ENCODE measurements around the gene RFX4.
"Not testable (repeated sequence)": the region's sequence is repeated elsewhere in the genome, so short reads cannot be mapped to it uniquely, and the experiment has no call there.

RFX4 gene

GRCh38 chr12:106687672-106688071 lies 104.9 kb downstream of the RFX4 start:
- DNase-seq (ENCODE audit: low read depth in 3 of 3, low spot score in 1 of 3): no peak

GRCh38 chr12:106690569-106691305 lies 107.9 kb downstream of the RFX4 start:
- no peak for DNase-seq (ENCODE audit: low read depth in 3 of 3, low spot score in 1 of 3)

- not testable (repeated sequence) for DNase-seq (ENCODE audit: low read depth in 3 of 3, low spot score in 1 of 3)
Observed at GRCh38 chr12:106692033-106692432, 109.2 kb downstream of the RFX4 start.

GRCh38 chr12:106692896-106693820 lies 110.4 kb downstream of the RFX4 start:
- DNase-seq (ENCODE audit: low read depth in 3 of 3, low spot score in 1 of 3): no peak

GRCh38 chr12:106696071-106696470 lies 113.3 kb downstream of the RFX4 start:
- no peak for DNase-seq (ENCODE audit: low read depth in 3 of 3, low spot score in 1 of 3)

- no peak for DNase-seq (ENCODE audit: low read depth in 3 of 3, low spot score in 1 of 3)
Observed at GRCh38 chr12:106696681-106697417, 114.0 kb downstream of the RFX4 start.

GRCh38 chr12:106704081-106704480 lies 121.3 kb downstream of the RFX4 start:
- no peak for DNase-seq (ENCODE audit: low read depth in 3 of 3, low spot score in 1 of 3)

- DNase-seq (ENCODE audit: low read depth in 3 of 3, low spot score in 1 of 3): no peak
Observed at GRCh38 chr12:106705971-106706370, 123.2 kb downstream of the RFX4 start.

GRCh38 chr12:106709068-106709511 lies 126.3 kb downstream of the RFX4 start:
- no peak for DNase-seq (ENCODE audit: low read depth in 3 of 3, low spot score in 1 of 3)

GRCh38 chr12:106710143-106710893 lies 127.5 kb downstream of the RFX4 start:
- DNase-seq (ENCODE audit: low read depth in 3 of 3, low spot score in 1 of 3): no peak

- no peak for DNase-seq (ENCODE audit: low read depth in 3 of 3, low spot score in 1 of 3)
Observed at GRCh38 chr12:106711316-106711715, 128.5 kb downstream of the RFX4 start.

GRCh38 chr12:106712768-106713167 lies 130.0 kb downstream of the RFX4 start:
- DNase-seq (ENCODE audit: low read depth in 3 of 3, low spot score in 1 of 3): no peak

- no peak for DNase-seq (ENCODE audit: low read depth in 3 of 3, low spot score in 1 of 3)
Observed at GRCh38 chr12:106714926-106715325, 132.1 kb downstream of the RFX4 start.

- DNase-seq (ENCODE audit: low read depth in 3 of 3, low spot score in 1 of 3): no peak
Observed at GRCh38 chr12:106715582-106715981, 132.8 kb downstream of the RFX4 start.

- no peak for DNase-seq (ENCODE audit: low read depth in 3 of 3, low spot score in 1 of 3)
Observed at GRCh38 chr12:106717673-106718072, 134.9 kb downstream of the RFX4 start.

GRCh38 chr12:106719879-106720278 lies 137.1 kb downstream of the RFX4 start:
- DNase-seq (ENCODE audit: low read depth in 3 of 3, low spot score in 1 of 3): no peak

- DNase-seq (ENCODE audit: low read depth in 3 of 3, low spot score in 1 of 3): no peak
Observed at GRCh38 chr12:106720696-106721095, 137.9 kb downstream of the RFX4 start.

- no peak for DNase-seq (ENCODE audit: low read depth in 3 of 3, low spot score in 1 of 3)
Observed at GRCh38 chr12:106721915-106722314, 139.1 kb downstream of the RFX4 start.

- DNase-seq (ENCODE audit: low read depth in 3 of 3, low spot score in 1 of 3): no peak
Observed at GRCh38 chr12:106722837-106723236, 140.0 kb downstream of the RFX4 start.

- no peak for DNase-seq (ENCODE audit: low read depth in 3 of 3, low spot score in 1 of 3)
Observed at GRCh38 chr12:106723416-106723815, 140.6 kb downstream of the RFX4 start.

- DNase-seq (ENCODE audit: low read depth in 3 of 3, low spot score in 1 of 3): no peak
Observed at GRCh38 chr12:106724116-106724515, 141.3 kb downstream of the RFX4 start.

Data from stimulated activated CD4-positive, alpha-beta T cell treated with anti-CD3 and anti-CD28 coated beads, TNF-alpha, amount 100 ng/mL, for 1 hour (primary cell).